ENCODE data around the gene GOLGA8A.
"Not testable (repeated sequence)": the region's sequence is repeated elsewhere in the genome, so short reads cannot be mapped to it uniquely, and the experiment has no call there.

GOLGA8A gene

GRCh38 chr15:34437687-34438086 lies at the start of gene GOLGA8A:
Gene GOLGA8A (minus strand): TSS chr15:34437808. CDS start chr15:34389691, 48,117 bp downstream.
- DNase-seq: peak; percentile 60 to 86

GRCh38 chr15:34483644-34484043 lies 46.0 kb upstream of the GOLGA8A start:
- no peak for DNase-seq

- no peak for DNase-seq
Observed at GRCh38 chr15:34481370-34481769, 43.8 kb upstream of the GOLGA8A start.

- DNase-seq: no peak
Observed at GRCh38 chr15:34473840-34474239, 36.2 kb upstream of the GOLGA8A start.

GRCh38 chr15:34472947-34473346 lies 35.3 kb upstream of the GOLGA8A start:
- no peak for DNase-seq

GRCh38 chr15:34470892-34471291 lies 33.3 kb upstream of the GOLGA8A start:
- DNase-seq: no peak

GRCh38 chr15:34470091-34470490 lies 32.5 kb upstream of the GOLGA8A start:
- DNase-seq: no peak

GRCh38 chr15:34461730-34462129 lies 24.1 kb upstream of the GOLGA8A start:
- DNase-seq: no peak

GRCh38 chr15:34460451-34460850 lies 22.8 kb upstream of the GOLGA8A start:
- no peak for DNase-seq

GRCh38 chr15:34456658-34457057 lies 19.1 kb upstream of the GOLGA8A start:
- DNase-seq: no peak

GRCh38 chr15:34442891-34443290 lies 5.3 kb upstream of the GOLGA8A start:
- no peak for DNase-seq

- DNase-seq: no peak
Observed at GRCh38 chr15:34439878-34440277, 2.3 kb upstream of the GOLGA8A start.

GRCh38 chr15:34436956-34437442 lies 609 bp downstream of the GOLGA8A start:
- DNase-seq: peak in 1 of 2 experiments; percentile 52

GRCh38 chr15:34436126-34436955 lies 1.3 kb downstream of the GOLGA8A start:
- peak in 1 of 2 experiments; percentile 23 for DNase-seq

- no peak for DNase-seq
Observed at GRCh38 chr15:34435658-34436057, 1.9 kb downstream of the GOLGA8A start.

GRCh38 chr15:34434627-34435305 lies 2.8 kb downstream of the GOLGA8A start:
- DNase-seq: no peak

- not testable (repeated sequence) for DNase-seq
Observed at GRCh38 chr15:34433956-34434626, 3.5 kb downstream of the GOLGA8A start.

GRCh38 chr15:34430642-34431041 lies 7.0 kb downstream of the GOLGA8A start:
- peak in 1 of 2 experiments; percentile 14 for DNase-seq

- not testable (repeated sequence) for DNase-seq
Observed at GRCh38 chr15:34423425-34424090, 14.1 kb downstream of the GOLGA8A start.

- DNase-seq: not testable (repeated sequence)
Observed at GRCh38 chr15:34420953-34421352, 16.7 kb downstream of the GOLGA8A start.

- not testable (repeated sequence) for DNase-seq
Observed at GRCh38 chr15:34418435-34418834, 19.2 kb downstream of the GOLGA8A start.

- not testable (repeated sequence) for DNase-seq
Observed at GRCh38 chr15:34409511-34409910, 28.1 kb downstream of the GOLGA8A start.

GRCh38 chr15:34408973-34409372 lies 28.6 kb downstream of the GOLGA8A start:
- not testable (repeated sequence) for DNase-seq
